Osteocyte (in vitro differentiated cells): ENCODE measurements around the gene RBFOX2. TPM values are rescaled to one million over a fixed set of nuclear protein-coding genes. Genes with fewer than 3 reads are reported as not detected.

ENCODE experiments used
- DNase-seq: peaks from one replicate; pipeline ENCODE4 v3.0.0; 2021; ENCODE audit warnings: mixed read lengths; ENCODE audit not compliant: unreplicated experiment; ENCODE audit errors: extremely low spot score
- H3K27ac Mint-ChIP-seq: one replicate; pipeline ENCODE4 v1.8.0; 2021; ENCODE audit warnings: mild to moderate bottlenecking, mixed read lengths; ENCODE audit not compliant: unreplicated experiment
- H3K27me3 Mint-ChIP-seq: one replicate; pipeline ENCODE4 v1.8.0; 2021; ENCODE audit warnings: mixed read lengths; ENCODE audit not compliant: unreplicated experiment
- H3K36me3 Mint-ChIP-seq: one replicate; pipeline ENCODE4 v1.8.0; 2021; ENCODE audit warnings: mixed read lengths; ENCODE audit not compliant: unreplicated experiment
- H3K4me1 Mint-ChIP-seq: one replicate; pipeline ENCODE4 v1.8.0; 2021; ENCODE audit warnings: mixed read lengths; ENCODE audit not compliant: unreplicated experiment
- H3K4me3 Mint-ChIP-seq: one replicate; pipeline ENCODE4 v1.8.0; 2021; ENCODE audit warnings: mild to moderate bottlenecking, moderate library complexity, mixed read lengths; ENCODE audit not compliant: unreplicated experiment
- H3K9me3 Mint-ChIP-seq: one replicate; pipeline ENCODE4 v1.8.0; 2021; ENCODE audit warnings: mixed read lengths; ENCODE audit not compliant: unreplicated experiment
- CTCF ChIP-seq: fragments of 200-600 bp; sonication (generic); IDR thresholded peaks from 2 replicates; pipeline ENCODE4 v1.5.0; 2021; ENCODE audit warnings: antibody characterized with exemption, mild to moderate bottlenecking, moderate library complexity
- total RNA-seq: library from RNA; stranded (reverse); gene quantifications from 2 replicates; pipeline ENCODE4 v1.2.1, GENCODE V29; 2021

The RBFOX2 gene
- total RNA-seq, 1 donor from 2014 or later = 151 TPM

- Mint-ChIP-seq H3K36me3 (peaks cover 9% of the 10 kb centered on the region), H3K27me3 (no peaks in the 10 kb centered on the region), H3K4me3 (no peak overlapping the region), H3K9me3 (no peaks in the 10 kb centered on the region), H3K27ac (no peak overlapping the region), H3K4me1 (peaks cover 60% of the 10 kb centered on the region)
- no peak for TF ChIP-seq CTCF
- no peak for DNase-seq
These were observed 49.7 kb downstream of the RBFOX2 start for GRCh38 chr22:35978889-35979288.

GRCh38 chr22:35978201-35978600 lies 50.4 kb downstream of the RBFOX2 start:
- no peak for TF ChIP-seq CTCF
- no peak for DNase-seq
- Mint-ChIP-seq H3K27me3 (no peaks in the 10 kb centered on the region), H3K4me1 (peaks cover 63% of the 10 kb centered on the region), H3K36me3 (peaks cover 9% of the 10 kb centered on the region), H3K27ac (no peak overlapping the region), H3K4me3 (no peak overlapping the region), H3K9me3 (no peaks in the 10 kb centered on the region)

GRCh38 chr22:35977136-35977535 lies 51.5 kb downstream of the RBFOX2 start:
- no peak for TF ChIP-seq CTCF
- H3K36me3 Mint-ChIP-seq = peaks cover 6% of the 10 kb centered on the region
- peaks cover 63% of the 10 kb centered on the region for H3K4me1 Mint-ChIP-seq
- no peaks in the 10 kb centered on the region for H3K9me3 Mint-ChIP-seq
- DNase-seq = no peak
- H3K4me3 Mint-ChIP-seq = peak overlapping the region; percentile 45
- peak overlapping the region; percentile 78 for H3K27ac Mint-ChIP-seq
- H3K27me3 Mint-ChIP-seq = no peaks in the 10 kb centered on the region

- H3K4me3 Mint-ChIP-seq = no peak overlapping the region
- peaks cover 88% of the 10 kb centered on the region for H3K4me1 Mint-ChIP-seq
- peak overlapping the region; percentile 84 for H3K27ac Mint-ChIP-seq
- TF ChIP-seq CTCF = no peak
- DNase-seq = no peak
- no peaks in the 10 kb centered on the region for H3K27me3 Mint-ChIP-seq
- H3K36me3 Mint-ChIP-seq = peaks cover 4% of the 10 kb centered on the region
- H3K9me3 Mint-ChIP-seq = no peaks in the 10 kb centered on the region
These were observed 55.2 kb downstream of the RBFOX2 start for GRCh38 chr22:35973388-35973787.

- Mint-ChIP-seq H3K27ac (peak overlapping the region; percentile 84), H3K4me1 (peaks cover 90% of the 10 kb centered on the region), H3K9me3 (no peaks in the 10 kb centered on the region), H3K27me3 (no peaks in the 10 kb centered on the region), H3K4me3 (no peak overlapping the region), H3K36me3 (peaks cover 5% of the 10 kb centered on the region)
- DNase-seq = no peak
- TF ChIP-seq CTCF = no peak
These were observed 56.1 kb downstream of the RBFOX2 start for GRCh38 chr22:35972559-35972958.
